GM18951 (cell line): Measurements from ENCODE around the gene OSTC.
"Not testable (repeated sequence)": the region's sequence is repeated elsewhere in the genome, so short reads cannot be mapped to it uniquely, and the experiment has no call there.

ENCODE experiments used
- POLR2A ChIP-seq: IDR thresholded peaks from 4 replicates; pipeline ENCODE4 v1.6.1; 2011; ENCODE audit warnings: mild to moderate bottlenecking; ENCODE audit not compliant: insufficient read length, insufficient read depth; ENCODE audit errors: extremely low read depth
- in situ Hi-C: fragments of 300-500 bp; cut with MboI; formaldehyde crosslinking; loops from one replicate; pipeline ENCODE4 v1.12.0; 2022; ENCODE audit warnings: low sequenced_read_pairs, mixed read lengths, inconsistent platforms; ENCODE audit not compliant: unreplicated experiment

Gene OSTC

GRCh38 chr4:108685036-108685686, 34.8 kb downstream of the OSTC start:
- TF ChIP-seq POLR2A = no peak
- in situ Hi-C loops = no loop called here

- in situ Hi-C loops = no loop called here
- TF ChIP-seq POLR2A = no peak
Observed at GRCh38 chr4:108690738-108691137, 40.3 kb downstream of the OSTC start.

- no peak for TF ChIP-seq POLR2A
Observed at GRCh38 chr4:108693211-108693610, 42.8 kb downstream of the OSTC start.

GRCh38 chr4:108693819-108694218, 43.4 kb downstream of the OSTC start:
- no peak for TF ChIP-seq POLR2A
- in situ Hi-C loops = no loop called here

More at GRCh38 chr4:108693211-108693610, 42.8 kb downstream of the OSTC start:
- in situ Hi-C loops = no loop called here

GRCh38 chr4:108694423-108694822, 44.0 kb downstream of the OSTC start:
- in situ Hi-C loops = no loop called here
- TF ChIP-seq POLR2A = no peak

- TF ChIP-seq POLR2A = no peak
- in situ Hi-C loops = no loop called here
Observed at GRCh38 chr4:108695062-108695461, 44.7 kb downstream of the OSTC start.

GRCh38 chr4:108696160-108696559, 45.8 kb downstream of the OSTC start:
- in situ Hi-C loops = no loop called here
- TF ChIP-seq POLR2A = no peak

GRCh38 chr4:108700081-108700757, 49.8 kb downstream of the OSTC start:
- TF ChIP-seq POLR2A = no peak
- in situ Hi-C loops = no loop called here

GRCh38 chr4:108702960-108703359, 52.6 kb downstream of the OSTC start:
- TF ChIP-seq POLR2A = no peak
- in situ Hi-C loops = no loop called here

- no peak for TF ChIP-seq POLR2A
- in situ Hi-C loops = no loop called here
Observed at GRCh38 chr4:108703370-108703769, 53.0 kb downstream of the OSTC start.

- in situ Hi-C loops = no loop called here
Observed at GRCh38 chr4:108703966-108704365, 53.6 kb downstream of the OSTC start.

GRCh38 chr4:108706289-108706688, 55.9 kb downstream of the OSTC start:
- TF ChIP-seq POLR2A = no peak
- in situ Hi-C loops = no loop called here

More at GRCh38 chr4:108703966-108704365, 53.6 kb downstream of the OSTC start:
- no peak for TF ChIP-seq POLR2A

- in situ Hi-C loops = no loop called here
- TF ChIP-seq POLR2A = no peak
Observed at GRCh38 chr4:108709234-108709633, 58.8 kb downstream of the OSTC start.

GRCh38 chr4:108709722-108710121, 59.3 kb downstream of the OSTC start:
- in situ Hi-C loops = no loop called here
- no peak for TF ChIP-seq POLR2A

GRCh38 chr4:108710578-108710977, 60.2 kb downstream of the OSTC start:
- in situ Hi-C loops = not testable (repeated sequence)

GRCh38 chr4:108714880-108715279, 64.5 kb downstream of the OSTC start:
- in situ Hi-C loops = no loop called here
- no peak for TF ChIP-seq POLR2A
